Esophagus squamous epithelium (tissue), 4 donors: ENCODE data around the gene LRRTM2.

ENCODE experiments used
- CTCF ChIP-seq, 6 experiments: fragments of 450-650 bp in 4 of 6; fragments of 200-600 bp in 2 of 6; sonication (generic) in 2 of 6; IDR thresholded peaks; one replicate each; pipeline ENCODE4 v1.5.1; 2016 to 2019; ENCODE audit warnings: antibody characterized with exemption in 6 of 6, mild to moderate bottlenecking in 4 of 6, moderate library complexity in 4 of 6
- POLR2A ChIP-seq, 4 donors: fragments of 450-650 bp; IDR thresholded peaks; one replicate each; pipeline ENCODE4 v1.6.1; 2017; ENCODE audit warnings: antibody characterized with exemption in 4 of 4, mild to moderate bottlenecking in 4 of 4, moderate library complexity in 3 of 4

GRCh38 chr5:138898299-138898698 is 23.2 kb upstream of the LRRTM2 start:
- TF ChIP-seq CTCF (IDR thresholded peaks at IDR 0.05) (no peak), POLR2A (IDR thresholded peaks at IDR 0.05) (no peak)
